ENCODE data around the gene FRY.

DNA sequence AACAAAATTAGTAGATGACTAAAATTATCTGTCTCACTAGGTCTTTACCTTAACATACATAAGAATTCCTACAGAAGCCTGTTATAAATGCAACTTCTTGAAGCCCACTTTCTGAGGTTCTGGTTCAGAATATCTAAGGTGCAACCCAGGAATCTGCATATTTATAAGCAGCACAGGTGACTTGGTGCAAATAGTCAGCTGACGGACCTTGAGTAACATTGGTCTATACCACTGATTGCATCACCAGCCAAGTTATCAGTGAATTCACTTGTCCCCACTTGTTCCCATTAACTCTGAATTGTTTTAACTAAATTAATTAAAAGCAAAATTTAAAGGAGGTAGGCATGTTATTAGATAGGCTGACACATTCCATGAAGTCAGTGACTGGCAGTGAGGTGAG, 109.9 kb downstream of the FRY start:
- TF ChIP-seq MYBL2 (CRISPR knock-in tag; IDR thresholded peaks at IDR 0.05): no peak
- TF ChIP-seq, protein P1, sequence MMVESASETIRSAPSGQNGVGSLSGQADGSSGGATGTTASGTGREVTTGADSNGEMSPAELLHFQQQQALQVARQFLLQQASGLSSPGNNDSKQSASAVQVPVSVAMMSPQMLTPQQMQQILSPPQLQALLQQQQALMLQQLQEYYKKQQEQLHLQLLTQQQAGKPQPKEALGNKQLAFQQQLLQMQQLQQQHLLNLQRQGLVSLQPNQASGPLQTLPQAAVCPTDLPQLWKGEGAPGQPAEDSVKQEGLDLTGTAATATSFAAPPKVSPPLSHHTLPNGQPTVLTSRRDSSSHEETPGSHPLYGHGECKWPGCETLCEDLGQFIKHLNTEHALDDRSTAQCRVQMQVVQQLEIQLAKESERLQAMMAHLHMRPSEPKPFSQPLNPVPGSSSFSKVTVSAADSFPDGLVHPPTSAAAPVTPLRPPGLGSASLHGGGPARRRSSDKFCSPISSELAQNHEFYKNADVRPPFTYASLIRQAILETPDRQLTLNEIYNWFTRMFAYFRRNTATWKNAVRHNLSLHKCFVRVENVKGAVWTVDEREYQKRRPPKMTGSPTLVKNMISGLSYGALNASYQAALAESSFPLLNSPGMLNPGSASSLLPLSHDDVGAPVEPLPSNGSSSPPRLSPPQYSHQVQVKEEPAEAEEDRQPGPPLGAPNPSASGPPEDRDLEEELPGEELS (CRISPR knock-in tag; IDR thresholded peaks at IDR 0.05): no peak
- TF ChIP-seq, protein P2, sequence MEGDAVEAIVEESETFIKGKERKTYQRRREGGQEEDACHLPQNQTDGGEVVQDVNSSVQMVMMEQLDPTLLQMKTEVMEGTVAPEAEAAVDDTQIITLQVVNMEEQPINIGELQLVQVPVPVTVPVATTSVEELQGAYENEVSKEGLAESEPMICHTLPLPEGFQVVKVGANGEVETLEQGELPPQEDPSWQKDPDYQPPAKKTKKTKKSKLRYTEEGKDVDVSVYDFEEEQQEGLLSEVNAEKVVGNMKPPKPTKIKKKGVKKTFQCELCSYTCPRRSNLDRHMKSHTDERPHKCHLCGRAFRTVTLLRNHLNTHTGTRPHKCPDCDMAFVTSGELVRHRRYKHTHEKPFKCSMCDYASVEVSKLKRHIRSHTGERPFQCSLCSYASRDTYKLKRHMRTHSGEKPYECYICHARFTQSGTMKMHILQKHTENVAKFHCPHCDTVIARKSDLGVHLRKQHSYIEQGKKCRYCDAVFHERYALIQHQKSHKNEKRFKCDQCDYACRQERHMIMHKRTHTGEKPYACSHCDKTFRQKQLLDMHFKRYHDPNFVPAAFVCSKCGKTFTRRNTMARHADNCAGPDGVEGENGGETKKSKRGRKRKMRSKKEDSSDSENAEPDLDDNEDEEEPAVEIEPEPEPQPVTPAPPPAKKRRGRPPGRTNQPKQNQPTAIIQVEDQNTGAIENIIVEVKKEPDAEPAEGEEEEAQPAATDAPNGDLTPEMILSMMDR (IDR thresholded peaks at IDR 0.05): no peak
- TF ChIP-seq SP1 (CRISPR knock-in tag; conservative IDR thresholded peaks at IDR 0.05): no peak

Data from WTC11 (cell line).